Measurements from ENCODE around the gene CNTFR.

- TF ChIP-seq POLR2A (IDR thresholded peaks at IDR 0.05; ENCODE audit: low read depth, low read length) (no peak), CTCF (IDR thresholded peaks at IDR 0.05 in 2 of 3, conservative IDR thresholded peaks at IDR 0.05 in 1 of 3; ENCODE audit: control insufficient read depth in 2 of 3, extremely low read depth in 1 of 3, insufficient read depth in 1 of 3, low read depth in 3 of 3, low read length in 3 of 3) (no peak), POLR2AphosphoS5 (IDR thresholded peaks at IDR 0.05; ENCODE audit: low read length) (no peak), FOS (IDR thresholded peaks at IDR 0.05; ENCODE audit: borderline replicate concordance, extremely low read depth, insufficient read length) (no peak), TCF12 (IDR thresholded peaks at IDR 0.05; ENCODE audit: low read depth, low read length) (no peak), CEBPZ (IDR thresholded peaks at IDR 0.05; ENCODE audit: low read depth, low read length) (no peak), CEBPB (IDR thresholded peaks at IDR 0.05; ENCODE audit: borderline replicate concordance in 1 of 2, low read depth in 2 of 2, low read length in 2 of 2) (no peak), MTA3 (IDR thresholded peaks at IDR 0.05; ENCODE audit: borderline replicate concordance, low read length) (no peak), E4F1 (IDR thresholded peaks at IDR 0.05; ENCODE audit: borderline replicate concordance, partially characterized antibody) (no peak), BCL11A (IDR thresholded peaks at IDR 0.05; ENCODE audit: low read depth, low read length) (no peak), ASH2L (IDR thresholded peaks at IDR 0.05; ENCODE audit: borderline replicate concordance, low read depth) (no peak)
- TF ChIP-seq, protein P1, sequence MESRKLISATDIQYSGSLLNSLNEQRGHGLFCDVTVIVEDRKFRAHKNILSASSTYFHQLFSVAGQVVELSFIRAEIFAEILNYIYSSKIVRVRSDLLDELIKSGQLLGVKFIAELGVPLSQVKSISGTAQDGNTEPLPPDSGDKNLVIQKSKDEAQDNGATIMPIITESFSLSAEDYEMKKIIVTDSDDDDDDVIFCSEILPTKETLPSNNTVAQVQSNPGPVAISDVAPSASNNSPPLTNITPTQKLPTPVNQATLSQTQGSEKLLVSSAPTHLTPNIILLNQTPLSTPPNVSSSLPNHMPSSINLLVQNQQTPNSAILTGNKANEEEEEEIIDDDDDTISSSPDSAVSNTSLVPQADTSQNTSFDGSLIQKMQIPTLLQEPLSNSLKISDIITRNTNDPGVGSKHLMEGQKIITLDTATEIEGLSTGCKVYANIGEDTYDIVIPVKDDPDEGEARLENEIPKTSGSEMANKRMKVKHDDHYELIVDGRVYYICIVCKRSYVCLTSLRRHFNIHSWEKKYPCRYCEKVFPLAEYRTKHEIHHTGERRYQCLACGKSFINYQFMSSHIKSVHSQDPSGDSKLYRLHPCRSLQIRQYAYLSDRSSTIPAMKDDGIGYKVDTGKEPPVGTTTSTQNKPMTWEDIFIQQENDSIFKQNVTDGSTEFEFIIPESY (IDR thresholded peaks at IDR 0.05): no peak
These were observed 17.8 kb upstream of the CNTFR start for GRCh38 chr9:34607331-34607730.
